HG03457 (cell line): Measurements from ENCODE around the gene RBMS3.
"Not testable (repeated sequence)": the region's sequence is repeated elsewhere in the genome, so short reads cannot be mapped to it uniquely, and the experiment has no call there.

Experiments
- ATAC-seq: cut with Tn5 transposase; IDR thresholded peaks from one replicate; pipeline ENCODE4 v1.9.1; 2021; ENCODE audit warnings: moderate number of reproducible peaks; ENCODE audit not compliant: unreplicated experiment

RBMS3 gene

DNA sequence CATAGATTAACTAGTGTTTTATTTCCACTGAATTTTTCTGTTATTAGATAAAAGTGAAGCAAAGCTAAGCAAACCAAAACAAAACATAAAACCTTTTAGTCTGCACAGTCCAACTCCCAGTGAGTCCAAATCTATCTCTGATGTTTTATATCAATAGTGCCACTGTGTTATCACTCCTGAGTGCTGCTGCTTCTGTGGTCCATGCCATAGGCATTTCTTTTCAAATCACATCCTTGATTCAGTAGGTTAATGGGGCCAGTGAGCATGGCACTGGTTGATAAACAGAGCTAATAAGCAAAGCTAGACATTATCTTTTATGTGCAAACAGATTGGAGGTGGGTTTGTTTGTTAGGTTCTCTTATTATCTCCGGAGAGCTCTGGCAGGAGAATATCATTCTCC is 30.0 kb downstream of the RBMS3 start:
- ATAC-seq: no peak

DNA sequence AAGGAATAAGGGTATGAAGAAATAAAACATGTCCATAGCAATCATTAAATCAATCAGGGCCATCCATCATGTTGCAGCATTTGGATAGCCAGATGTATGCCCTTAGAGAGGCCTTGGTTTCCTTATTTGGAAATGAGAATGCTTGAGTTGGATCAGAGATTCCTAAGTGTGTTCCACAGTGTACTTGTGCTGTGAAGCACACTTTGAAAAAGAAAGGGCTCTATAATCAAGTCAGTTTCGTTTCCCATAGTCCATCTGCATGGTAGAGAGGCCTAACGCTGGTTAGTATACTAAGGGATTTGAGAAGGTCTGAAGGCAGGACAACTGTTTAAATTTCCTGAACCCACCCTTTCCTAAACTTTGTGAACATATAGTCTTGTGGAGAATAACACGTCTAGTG is 30.9 kb downstream of the RBMS3 start:
- ATAC-seq: no peak

- no peak for ATAC-seq
Measured at GRCh38 chr3:29312395-29312794, 31.5 kb downstream of the RBMS3 start.

DNA sequence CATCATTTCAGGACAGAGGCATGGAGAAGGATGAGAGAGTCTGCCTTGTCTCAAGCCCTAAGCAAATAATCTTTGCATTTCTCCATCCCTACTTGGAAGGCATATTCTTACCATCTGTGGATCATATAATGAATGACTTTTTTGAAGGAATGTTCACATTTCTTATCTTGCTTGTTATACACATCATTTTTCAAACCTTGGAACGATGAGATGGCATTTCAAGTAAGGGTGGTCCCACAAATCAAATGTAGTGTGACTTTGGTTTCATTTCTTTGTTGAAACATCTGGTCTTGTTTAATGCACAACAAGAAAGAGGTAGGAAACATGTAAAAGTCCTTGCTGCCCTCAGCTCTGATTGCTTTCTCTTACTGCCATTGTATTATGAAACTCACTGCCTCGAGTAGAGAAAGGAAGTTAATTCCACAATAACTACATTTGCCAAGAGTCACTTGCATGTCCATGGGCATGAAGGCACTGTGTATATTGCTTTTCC is 32.1 kb downstream of the RBMS3 start:
- no peak for ATAC-seq

DNA sequence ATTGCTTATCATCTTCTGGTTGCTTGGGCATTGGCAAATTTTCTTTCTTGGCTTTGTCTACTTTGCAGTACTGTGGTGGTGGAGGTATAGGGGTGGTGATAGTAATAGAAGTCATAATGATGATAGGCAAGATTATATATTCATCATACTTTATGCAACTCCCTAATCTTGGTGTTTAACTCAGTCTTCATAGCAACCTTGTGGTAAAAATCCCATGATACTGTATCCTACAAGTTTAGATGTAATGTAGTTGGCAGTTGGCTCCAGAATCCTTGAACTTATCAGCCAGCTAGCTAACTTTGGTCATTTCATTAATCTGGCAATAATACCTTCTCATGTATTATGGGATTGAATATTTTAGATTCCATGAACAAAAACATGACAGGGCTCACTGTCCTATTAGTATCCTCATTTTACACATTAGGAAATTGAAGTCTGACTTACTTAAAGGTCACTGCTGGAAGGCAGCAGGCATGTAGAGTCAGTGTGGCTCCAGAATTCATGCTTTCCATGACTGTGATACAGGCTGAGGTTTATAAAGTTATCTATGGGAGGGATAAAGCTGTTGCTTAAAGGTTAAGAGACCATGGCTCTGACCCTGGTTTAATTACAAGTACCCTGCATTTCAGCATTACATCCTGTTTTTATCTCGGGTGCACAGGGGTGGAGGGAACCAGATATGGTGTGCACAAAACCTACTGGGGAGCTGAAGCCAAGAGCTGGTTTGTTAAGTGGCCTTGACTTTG is 33.3 kb downstream of the RBMS3 start:
- no peak for ATAC-seq

DNA sequence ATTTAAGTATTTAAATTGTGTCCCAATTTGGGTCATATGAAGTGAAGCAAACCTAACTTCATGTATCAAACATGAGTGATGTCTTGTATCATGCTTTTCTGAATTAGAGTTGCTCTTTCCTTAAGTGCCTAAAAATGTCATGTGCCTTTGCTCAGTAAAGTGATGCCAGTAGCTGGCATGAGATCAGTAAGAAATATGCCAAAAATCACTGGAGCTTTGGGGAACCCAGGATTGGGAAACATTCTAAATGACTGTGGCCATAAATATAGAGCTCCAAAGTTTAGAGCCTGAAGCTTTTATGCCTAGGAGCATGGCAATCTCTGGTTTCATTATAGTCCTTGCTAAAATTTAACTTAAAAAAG is 33.8 kb downstream of the RBMS3 start:
- no peak for ATAC-seq

- no peak for ATAC-seq
Measured at GRCh38 chr3:29317659-29318173, 36.8 kb downstream of the RBMS3 start.

DNA sequence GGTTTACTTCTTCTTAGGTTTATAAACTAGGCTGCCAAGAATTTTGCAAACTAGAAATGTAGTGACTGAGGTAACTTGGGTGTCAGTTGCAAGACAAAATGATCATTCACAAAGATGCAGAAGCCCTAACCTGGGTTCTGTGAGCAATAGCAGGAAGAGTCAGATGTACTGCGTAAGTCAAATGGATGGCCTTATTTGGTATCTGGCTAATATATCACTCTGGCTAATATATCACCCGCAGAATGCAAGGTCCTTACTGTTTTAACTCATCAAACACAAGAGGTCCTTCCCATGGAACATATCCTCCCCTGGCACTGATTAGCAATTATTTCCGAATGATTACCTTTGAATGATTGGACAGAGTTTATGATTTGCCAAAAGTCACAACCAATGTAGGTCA is 37.4 kb downstream of the RBMS3 start:
- ATAC-seq: no peak

GRCh38 chr3:29319262-29319661 is 38.4 kb downstream of the RBMS3 start:
- peak; percentile 65 for ATAC-seq

DNA sequence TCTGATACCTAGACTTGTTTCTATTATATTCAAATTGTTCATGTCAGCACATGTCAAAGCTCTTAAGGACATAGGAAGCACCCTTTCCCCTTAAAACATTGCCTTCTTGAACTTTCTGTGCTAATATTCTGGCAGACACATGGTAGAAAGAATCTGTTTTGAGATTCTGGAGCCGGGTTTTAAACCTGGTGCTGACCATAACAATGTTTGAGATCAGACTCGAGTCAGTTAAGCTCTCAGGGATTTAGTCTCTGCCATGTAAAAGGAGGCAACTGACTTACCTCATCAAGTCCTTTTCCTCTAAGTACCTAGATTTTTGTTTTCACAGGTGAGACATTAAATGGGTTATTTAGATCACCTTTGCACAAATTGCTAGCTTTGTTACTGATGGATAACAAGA is 38.9 kb downstream of the RBMS3 start:
- no peak for ATAC-seq

DNA sequence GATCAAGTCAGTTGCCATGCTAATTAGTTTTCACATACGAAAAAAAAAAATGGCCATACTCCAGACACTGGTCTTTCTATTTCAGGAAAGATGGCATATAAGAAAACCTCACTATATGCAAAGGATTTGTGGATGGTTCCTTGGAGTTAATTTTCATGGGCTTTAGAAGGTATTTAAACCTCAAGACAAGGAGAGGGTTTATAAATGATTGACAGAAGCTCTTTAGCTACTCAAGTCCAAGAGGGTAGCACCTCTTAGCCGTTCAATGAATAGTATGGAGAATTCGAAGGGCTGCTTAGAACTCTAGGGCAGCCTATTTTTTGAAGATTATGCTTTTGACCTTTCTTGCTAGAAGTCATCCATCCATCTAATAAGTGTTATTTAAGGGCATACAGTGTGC is 41.7 kb downstream of the RBMS3 start:
- no peak for ATAC-seq

DNA sequence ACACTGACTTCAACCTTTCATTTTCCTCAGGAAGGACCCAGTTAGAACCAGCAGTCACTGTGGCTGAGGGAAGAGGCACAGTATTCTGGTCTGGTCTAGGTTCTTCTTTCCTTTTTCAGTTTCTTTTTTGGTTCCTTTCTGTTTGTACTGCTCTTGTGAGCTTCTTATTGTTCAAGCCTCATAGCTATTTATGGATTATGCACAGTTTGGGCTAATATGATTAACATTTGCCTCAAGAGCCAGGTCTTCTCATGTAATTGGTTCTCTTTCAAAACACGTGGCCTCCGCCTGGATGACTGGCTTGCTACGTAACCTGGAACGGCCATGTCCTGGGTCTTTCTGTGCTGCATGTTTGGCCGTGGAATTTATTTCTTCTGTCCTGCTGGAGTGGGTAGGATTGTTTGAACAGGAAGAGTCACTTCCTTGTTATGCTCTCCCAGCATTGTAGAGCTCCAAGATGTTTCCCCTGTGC is 43.3 kb downstream of the RBMS3 start:
- ATAC-seq: peak; percentile 95

GRCh38 chr3:29326540-29326939 is 45.7 kb downstream of the RBMS3 start:
- ATAC-seq: not testable (repeated sequence)

- ATAC-seq: no peak
Measured at GRCh38 chr3:29329986-29330890, 49.4 kb downstream of the RBMS3 start.

DNA sequence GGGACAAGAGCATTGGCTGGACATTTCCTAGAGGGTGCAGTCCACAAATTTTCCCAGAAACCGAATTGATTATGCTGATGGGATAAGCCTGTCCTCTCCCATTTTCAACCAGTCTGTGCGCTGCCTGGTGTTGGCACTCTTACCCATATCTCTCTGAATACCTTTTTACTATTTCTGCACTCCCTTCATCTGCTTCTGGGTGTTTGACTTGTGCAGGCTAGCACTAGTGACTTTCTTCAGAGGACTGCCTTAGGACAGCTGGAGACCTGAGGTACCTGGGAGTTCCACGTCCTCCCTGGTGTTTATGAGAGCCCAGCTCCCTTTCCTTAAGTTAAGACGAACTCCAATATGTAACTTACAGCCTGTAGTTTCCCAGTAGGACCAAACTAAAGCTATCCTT is 50.2 kb downstream of the RBMS3 start:
- ATAC-seq: no peak

- no peak for ATAC-seq
Measured at GRCh38 chr3:29331456-29332194, 50.8 kb downstream of the RBMS3 start.

GRCh38 chr3:29332195-29332637 is 51.3 kb downstream of the RBMS3 start:
- no peak for ATAC-seq

DNA sequence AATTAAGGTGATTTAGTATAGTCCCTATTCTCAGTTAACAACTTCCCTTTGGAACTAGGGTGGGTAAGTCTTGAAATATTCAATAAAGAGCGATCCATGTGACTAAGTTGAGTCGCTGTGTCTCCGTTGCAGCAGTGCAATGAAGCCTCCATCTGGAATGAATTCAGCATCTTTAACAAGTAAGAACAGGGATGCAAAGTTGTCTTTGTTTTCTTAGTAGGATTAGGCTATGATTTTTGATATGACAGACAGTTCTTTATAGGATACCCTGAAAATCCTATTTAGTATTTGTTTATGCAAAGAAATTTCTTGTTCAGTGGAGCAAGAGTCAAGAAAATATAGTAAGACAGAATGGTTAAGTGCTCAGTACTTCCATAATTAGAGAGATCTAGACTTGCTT is 52.7 kb downstream of the RBMS3 start:
- ATAC-seq: no peak

DNA sequence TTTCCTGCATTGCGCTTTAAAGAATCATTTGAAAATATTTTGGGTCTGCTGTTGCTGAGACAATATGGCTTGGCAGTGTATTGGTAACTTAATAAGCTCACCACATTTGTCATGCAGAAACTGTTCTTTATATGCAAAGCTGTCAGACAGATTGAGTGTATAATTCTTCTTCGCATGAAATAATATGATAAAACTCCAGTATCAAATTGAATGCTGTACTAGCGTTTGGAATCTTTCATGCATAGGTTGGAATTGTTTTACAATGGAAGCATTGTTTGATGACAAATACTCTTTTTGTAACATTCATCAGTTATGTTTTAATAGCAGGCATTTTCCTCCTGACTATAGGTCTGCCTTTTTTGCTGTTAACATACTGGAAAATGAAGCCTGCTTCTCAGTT is 53.8 kb downstream of the RBMS3 start:
- ATAC-seq: no peak

GRCh38 chr3:29335438-29335837 is 54.6 kb downstream of the RBMS3 start:
- no peak for ATAC-seq

- no peak for ATAC-seq
Measured at GRCh38 chr3:29335943-29336342, 55.1 kb downstream of the RBMS3 start.
